ENCODE data around the gene GPR155.
A peak's percentile ranks its signal among the peaks of the same experiment; 100 is the strongest.
"Not testable (repeated sequence)": the region's sequence is repeated elsewhere in the genome, so short reads cannot be mapped to it uniquely, and the experiment has no call there.

The GPR155 gene

GRCh38 chr2:174431902-174432301, 54.9 kb downstream of the GPR155 start:
- Mint-ChIP-seq H3K9me3 (peaks cover 5% of the 10 kb centered on the region), H3K27me3 (no peaks in the 10 kb centered on the region), H3K4me3 (no peak overlapping the region), H3K27ac (no peak overlapping the region), H3K36me3 (peaks cover 28% of the 10 kb centered on the region), H3K4me1 (no peaks in the 10 kb centered on the region)
- ATAC-seq = no peak

DNA sequence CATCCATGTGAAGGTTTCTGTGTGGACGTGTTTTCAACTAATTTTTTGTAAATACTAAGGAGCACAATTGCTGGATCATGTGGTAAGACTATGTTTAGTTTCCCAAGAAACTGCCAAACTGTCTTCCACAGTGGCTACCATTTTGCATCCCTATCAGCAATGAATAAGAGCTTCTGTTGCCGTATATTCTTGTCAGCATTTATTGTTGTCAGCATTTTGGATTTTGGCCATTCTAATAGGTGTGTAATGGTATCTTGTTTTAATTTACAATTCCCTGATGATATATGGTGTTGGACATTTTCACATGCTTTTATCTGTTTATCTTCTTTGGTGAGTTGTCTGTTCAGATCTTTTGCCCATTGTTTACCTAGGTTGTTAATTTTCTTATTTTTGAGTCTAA, 56.8 kb downstream of the GPR155 start:
- Mint-ChIP-seq H3K27me3 (no peaks in the 10 kb centered on the region), H3K27ac (no peak overlapping the region), H3K36me3 (peaks cover 33% of the 10 kb centered on the region), H3K9me3 (peaks cover 5% of the 10 kb centered on the region), H3K4me1 (no peaks in the 10 kb centered on the region), H3K4me3 (no peak overlapping the region)
- no peak for ATAC-seq

DNA sequence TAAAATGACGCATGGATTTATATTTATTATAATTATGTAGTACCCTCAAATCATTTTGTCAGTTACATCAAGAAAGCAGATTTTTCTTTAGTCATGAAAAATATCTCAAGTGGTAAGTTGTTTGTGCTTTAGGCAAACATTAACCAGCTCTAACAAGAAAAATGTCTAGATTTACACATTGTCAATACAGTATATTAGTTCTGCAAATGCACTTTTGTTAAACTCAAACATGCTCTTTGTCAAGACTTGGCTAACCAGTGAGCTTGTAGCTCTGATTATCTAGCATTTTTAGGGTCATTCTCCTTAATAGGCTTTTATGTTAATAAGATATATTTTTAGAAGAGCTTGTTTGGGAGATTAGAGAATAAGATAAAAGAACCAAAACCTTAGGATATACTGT, 58.6 kb downstream of the GPR155 start:
- no peak overlapping the region for H3K4me3 Mint-ChIP-seq
- peaks cover 43% of the 10 kb centered on the region for H3K36me3 Mint-ChIP-seq
- ATAC-seq = no peak
- no peak overlapping the region for H3K27ac Mint-ChIP-seq
- H3K9me3 Mint-ChIP-seq = peaks cover 5% of the 10 kb centered on the region
- H3K27me3 Mint-ChIP-seq = no peaks in the 10 kb centered on the region
- H3K4me1 Mint-ChIP-seq = no peaks in the 10 kb centered on the region

DNA sequence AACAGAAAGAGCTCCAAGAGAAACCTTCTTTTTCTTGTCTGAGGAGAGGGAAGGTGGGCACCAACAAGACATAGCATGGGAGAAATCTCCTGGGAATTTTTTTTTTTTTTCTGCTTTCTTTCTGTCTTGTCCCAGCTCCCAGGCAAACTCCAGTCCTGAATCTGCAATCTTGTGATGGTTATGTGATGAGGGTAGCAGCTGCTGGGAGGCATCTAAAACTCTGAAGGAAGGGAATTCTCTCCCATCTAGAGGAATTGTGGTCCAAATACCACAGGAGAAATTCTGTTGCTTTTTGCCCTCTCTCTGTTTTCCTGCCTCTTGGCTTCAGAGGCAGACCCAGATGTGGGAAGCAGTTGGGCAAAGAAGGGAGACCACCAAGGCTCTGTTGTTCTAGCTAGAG, 74.6 kb downstream of the GPR155 start:
- Mint-ChIP-seq H3K27me3 (no peaks in the 10 kb centered on the region), H3K36me3 (peaks cover 32% of the 10 kb centered on the region), H3K9me3 (no peaks in the 10 kb centered on the region), H3K4me1 (no peaks in the 10 kb centered on the region), H3K4me3 (no peak overlapping the region), H3K27ac (no peak overlapping the region)
- ATAC-seq = no peak

DNA sequence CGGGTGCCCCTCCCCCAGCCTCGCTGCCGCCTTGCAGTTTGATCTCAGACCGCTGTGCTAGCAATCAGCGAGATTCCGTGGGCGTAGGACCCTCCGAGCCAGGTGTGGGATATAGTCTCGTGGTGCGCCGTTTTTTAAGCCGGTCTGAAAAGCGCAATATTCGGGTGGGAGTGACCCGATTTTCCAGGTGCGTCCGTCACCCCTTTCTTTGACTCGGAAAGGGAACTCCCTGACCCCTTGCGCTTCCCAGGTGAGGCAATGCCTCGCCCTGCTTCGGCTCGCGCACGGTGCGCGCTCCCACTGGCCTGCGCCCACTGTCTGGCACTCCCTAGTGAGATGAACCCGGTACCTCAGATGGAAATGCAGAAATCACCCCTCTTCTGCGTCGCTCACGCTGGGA, 76.8 kb downstream of the GPR155 start:
- peaks cover 24% of the 10 kb centered on the region for H3K36me3 Mint-ChIP-seq
- not testable (repeated sequence) for ATAC-seq, H3K27ac Mint-ChIP-seq, H3K4me3 Mint-ChIP-seq, H3K4me1 Mint-ChIP-seq, H3K27me3 Mint-ChIP-seq, H3K9me3 Mint-ChIP-seq

DNA sequence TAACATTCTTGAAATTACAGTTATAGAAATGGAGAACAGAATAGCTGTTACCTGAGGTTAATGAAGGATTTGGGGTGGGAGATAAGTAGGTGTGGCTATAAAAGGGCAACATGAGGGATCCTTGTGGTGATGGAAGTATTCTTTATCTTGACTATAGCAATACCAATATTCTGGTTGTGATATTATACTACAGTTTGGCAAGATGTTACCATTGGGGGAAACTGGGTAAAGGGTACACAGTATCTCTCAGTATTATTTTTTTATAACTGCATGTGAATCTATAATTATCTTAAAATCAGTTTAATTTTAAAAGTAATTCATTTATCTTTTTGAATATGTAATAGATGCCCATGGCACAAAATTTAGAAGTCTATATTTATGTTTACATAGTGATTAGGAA, 83.2 kb downstream of the GPR155 start:
- ATAC-seq = no peak
- Mint-ChIP-seq H3K4me3 (no peak overlapping the region), H3K36me3 (peaks cover 38% of the 10 kb centered on the region), H3K9me3 (no peaks in the 10 kb centered on the region), H3K27ac (no peak overlapping the region), H3K27me3 (no peaks in the 10 kb centered on the region), H3K4me1 (no peaks in the 10 kb centered on the region)

GRCh38 chr2:174400853-174401252, 86.0 kb downstream of the GPR155 start:
- Mint-ChIP-seq H3K4me3 (no peak overlapping the region), H3K4me1 (peaks cover 12% of the 10 kb centered on the region), H3K27me3 (no peaks in the 10 kb centered on the region), H3K9me3 (no peaks in the 10 kb centered on the region), H3K27ac (no peak overlapping the region), H3K36me3 (peaks cover 38% of the 10 kb centered on the region)
- ATAC-seq = no peak

DNA sequence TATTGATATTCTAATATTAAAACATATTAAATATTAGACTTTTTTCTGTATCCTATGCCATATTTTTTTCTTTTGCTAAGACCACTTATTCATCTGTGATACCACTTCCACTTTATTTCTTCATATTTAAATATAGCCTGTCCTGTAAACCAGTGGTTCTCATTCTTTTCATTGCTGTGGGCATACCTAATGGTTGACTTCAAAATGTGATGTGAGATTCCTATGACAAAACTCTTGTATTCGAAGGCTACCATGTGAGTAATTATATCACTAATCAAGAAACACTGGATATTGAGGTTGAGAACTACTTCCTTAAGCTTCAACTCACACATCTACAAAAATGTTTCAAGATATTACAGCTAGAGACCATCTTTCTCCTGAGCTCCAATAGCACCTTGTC, 87.7 kb downstream of the GPR155 start:
- peaks cover 16% of the 10 kb centered on the region for H3K4me1 Mint-ChIP-seq
- H3K27me3 Mint-ChIP-seq = no peaks in the 10 kb centered on the region
- no peak overlapping the region for H3K4me3 Mint-ChIP-seq
- no peak overlapping the region for H3K27ac Mint-ChIP-seq
- peaks cover 38% of the 10 kb centered on the region for H3K36me3 Mint-ChIP-seq
- no peaks in the 10 kb centered on the region for H3K9me3 Mint-ChIP-seq
- ATAC-seq = no peak

GRCh38 chr2:174397773-174398172, 89.1 kb downstream of the GPR155 start:
- H3K9me3 Mint-ChIP-seq = no peaks in the 10 kb centered on the region
- no peaks in the 10 kb centered on the region for H3K27me3 Mint-ChIP-seq
- ATAC-seq = no peak
- no peak overlapping the region for H3K4me3 Mint-ChIP-seq
- H3K36me3 Mint-ChIP-seq = peaks cover 29% of the 10 kb centered on the region
- H3K27ac Mint-ChIP-seq = no peak overlapping the region
- H3K4me1 Mint-ChIP-seq = peaks cover 22% of the 10 kb centered on the region

GRCh38 chr2:174395969-174396630, 90.7 kb downstream of the GPR155 start:
- Mint-ChIP-seq H3K27me3 (no peaks in the 10 kb centered on the region), H3K27ac (peak overlapping the region; percentile 95), H3K4me1 (peaks cover 36% of the 10 kb centered on the region), H3K4me3 (peak overlapping the region; percentile 96), H3K9me3 (no peaks in the 10 kb centered on the region), H3K36me3 (peaks cover 28% of the 10 kb centered on the region)
- ATAC-seq = peak; percentile 61

DNA sequence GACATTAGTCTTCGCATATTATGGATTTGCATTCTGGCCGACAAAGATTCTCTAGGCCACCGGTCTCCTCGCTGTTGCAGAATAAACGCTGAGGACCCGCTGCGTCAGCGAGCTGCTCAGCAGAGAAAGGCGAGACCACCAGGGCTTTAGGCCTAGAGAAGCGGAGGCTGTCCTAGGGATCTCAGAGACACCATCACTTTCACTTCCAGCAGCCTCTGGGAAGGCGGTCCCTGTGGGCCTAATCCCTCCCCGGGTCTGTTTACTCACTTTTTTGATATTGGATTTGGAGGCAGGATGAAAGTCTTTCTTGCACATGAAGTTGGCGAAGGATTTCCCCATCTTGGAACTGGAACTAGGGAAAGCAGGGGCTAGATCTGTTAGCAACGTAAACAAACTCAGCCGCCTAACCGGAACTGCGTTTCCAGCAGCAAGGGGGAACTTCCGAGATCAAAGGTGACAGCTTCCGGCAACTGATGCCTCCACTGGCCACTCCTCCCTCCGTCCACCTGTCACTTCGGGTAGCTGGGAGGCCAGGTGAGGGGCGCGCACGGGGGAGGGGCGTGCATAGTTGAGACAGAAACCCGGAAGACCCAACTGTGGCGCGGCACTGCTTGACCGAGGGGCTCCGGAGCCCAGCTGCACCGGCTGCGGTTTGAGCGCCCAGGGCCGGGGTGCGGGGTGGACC, 91.4 kb downstream of the GPR155 start, which contains the start of gene SCRN3:
TSS of gene SCRN3 (plus strand) at position 447 of the 685 bp plus-strand sequence. CDS start 2,554 bp downstream, outside the sequence.
- peaks cover 36% of the 10 kb centered on the region for H3K4me1 Mint-ChIP-seq
- peak; percentile 97 for ATAC-seq
- H3K27ac Mint-ChIP-seq = peak within 1 kb of the TSS; percentile 95
- peaks cover 29% of the 10 kb centered on the region for H3K36me3 Mint-ChIP-seq
- H3K4me3 Mint-ChIP-seq = peak within 1 kb of the TSS; percentile 96
- no peaks in the 10 kb centered on the region for H3K27me3 Mint-ChIP-seq
- H3K9me3 Mint-ChIP-seq = no peaks in the 10 kb centered on the region

DNA sequence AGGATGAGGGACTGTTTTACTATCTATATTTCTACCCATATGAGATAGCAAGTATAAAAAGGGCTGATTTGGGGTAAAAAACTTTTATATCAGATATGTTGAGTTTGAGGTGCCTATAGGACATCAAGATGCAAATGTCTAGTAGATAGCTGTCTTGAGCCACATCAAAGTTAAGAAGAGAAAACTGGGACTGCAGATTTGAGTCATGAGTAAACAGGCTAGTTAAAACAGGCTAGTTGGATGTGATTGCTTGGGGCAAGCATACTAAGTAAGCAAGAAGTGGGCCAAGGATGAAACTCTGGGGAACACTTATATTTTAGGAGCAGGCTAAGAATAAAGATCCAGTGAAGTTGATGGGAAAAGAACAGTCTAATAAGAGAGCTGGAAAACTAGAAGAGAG, 94.1 kb downstream of the GPR155 start:
- Mint-ChIP-seq H3K36me3 (peaks cover 41% of the 10 kb centered on the region), H3K9me3 (peaks cover 3% of the 10 kb centered on the region), H3K4me1 (peaks cover 44% of the 10 kb centered on the region), H3K27me3 (no peaks in the 10 kb centered on the region), H3K4me3 (no peak overlapping the region), H3K27ac (no peak overlapping the region)
- no peak for ATAC-seq

DNA sequence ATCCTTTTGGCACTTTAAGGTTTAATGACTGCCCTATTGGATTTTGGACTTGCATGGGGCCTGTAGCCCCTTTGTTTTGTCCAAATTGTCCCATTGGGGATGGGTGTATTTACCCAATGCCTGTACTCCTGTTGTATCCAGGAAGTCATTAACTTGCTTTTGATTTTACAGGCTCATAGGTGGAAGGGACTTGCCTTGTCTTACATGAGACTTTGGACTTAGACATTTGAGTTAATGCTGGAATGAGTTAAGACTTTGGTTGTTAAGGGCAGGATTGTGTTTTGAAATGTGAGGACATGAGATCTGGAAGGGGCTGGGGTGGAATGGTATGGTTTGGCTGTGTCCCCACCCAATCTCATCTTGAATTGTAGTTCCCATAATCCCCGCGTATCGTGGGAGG, 96.5 kb downstream of the GPR155 start:
- H3K4me3 Mint-ChIP-seq, H3K27me3 Mint-ChIP-seq: not testable (repeated sequence)
- H3K4me1 Mint-ChIP-seq = peaks cover 32% of the 10 kb centered on the region

DNA sequence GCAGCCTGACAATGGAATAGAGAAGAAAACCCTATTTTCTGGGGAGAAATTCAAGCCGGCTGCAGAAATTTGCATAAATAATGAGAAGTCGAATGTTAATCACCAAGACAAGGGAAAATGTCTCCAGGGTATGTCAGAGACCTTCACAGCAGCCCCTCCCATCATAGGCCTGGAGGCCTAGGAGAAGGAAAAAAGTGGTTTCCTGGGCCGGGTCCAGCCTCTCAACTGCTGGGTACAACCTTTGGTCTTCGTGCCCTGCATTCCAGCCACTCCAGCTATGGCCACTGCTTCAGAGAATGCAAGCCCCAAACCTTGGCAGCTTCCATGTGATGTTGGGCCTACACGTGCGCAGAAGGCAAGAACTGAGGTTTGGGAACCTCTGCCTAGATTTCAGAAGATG, 97.3 kb downstream of the GPR155 start:
- Mint-ChIP-seq H3K9me3 (peaks cover 3% of the 10 kb centered on the region), H3K4me3 (no peak overlapping the region), H3K27me3 (no peaks in the 10 kb centered on the region), H3K27ac (no peak overlapping the region), H3K36me3 (peaks cover 62% of the 10 kb centered on the region), H3K4me1 (peaks cover 32% of the 10 kb centered on the region)
- no peak for ATAC-seq

More for the DNA sequence above, 96.5 kb downstream of the GPR155 start:
- H3K36me3 Mint-ChIP-seq = peaks cover 55% of the 10 kb centered on the region
- H3K27ac Mint-ChIP-seq, ATAC-seq, H3K9me3 Mint-ChIP-seq: not testable (repeated sequence)

DNA sequence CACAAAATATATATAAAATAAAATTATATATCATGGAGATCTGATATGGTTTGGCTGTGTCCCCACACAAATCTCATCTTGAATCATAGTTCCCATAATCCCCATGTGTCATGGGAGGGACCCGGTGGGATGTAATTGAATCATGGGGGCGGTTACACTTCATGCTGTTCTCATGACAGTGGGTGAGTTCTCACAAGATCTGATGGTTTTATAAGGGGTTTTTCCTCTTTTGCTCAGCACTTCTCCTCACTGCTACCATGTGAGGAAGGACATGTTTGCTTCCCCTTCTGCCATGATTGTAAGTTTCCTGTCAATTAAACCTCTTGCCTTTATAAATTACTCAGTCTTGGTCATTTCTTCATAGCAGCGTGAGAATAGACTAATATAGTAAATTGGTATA, 98.1 kb downstream of the GPR155 start:
- not testable (repeated sequence) for H3K9me3 Mint-ChIP-seq, ATAC-seq, H3K27me3 Mint-ChIP-seq, H3K27ac Mint-ChIP-seq, H3K4me3 Mint-ChIP-seq
- H3K36me3 Mint-ChIP-seq = peaks cover 70% of the 10 kb centered on the region
- peaks cover 26% of the 10 kb centered on the region for H3K4me1 Mint-ChIP-seq

DNA sequence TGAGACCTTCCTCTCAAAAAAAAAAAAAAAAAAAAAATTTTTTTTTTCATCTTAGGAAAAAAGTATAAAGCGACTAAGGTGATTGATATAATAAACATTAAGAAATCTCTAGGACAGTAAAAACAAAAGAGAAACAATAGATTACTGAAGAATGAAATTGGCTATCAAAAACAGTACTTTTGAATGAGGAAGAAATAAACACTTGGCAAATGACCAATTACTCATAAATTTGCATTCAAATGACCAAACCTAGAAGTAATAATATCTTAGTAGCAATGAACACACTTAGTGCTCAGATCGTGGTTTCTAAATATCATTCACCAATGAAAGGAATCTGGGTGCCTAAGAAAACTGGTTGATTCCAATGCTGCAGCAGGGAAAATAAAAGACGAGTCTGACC, 101.6 kb downstream of the GPR155 start:
- peaks cover 52% of the 10 kb centered on the region for H3K36me3 Mint-ChIP-seq

More for the DNA sequence above, 101.6 kb downstream of the GPR155 start:
- no peak for ATAC-seq
- Mint-ChIP-seq H3K9me3 (peaks cover 3% of the 10 kb centered on the region), H3K27ac (no peak overlapping the region), H3K27me3 (no peaks in the 10 kb centered on the region), H3K4me1 (peaks cover 8% of the 10 kb centered on the region), H3K4me3 (no peak overlapping the region)
